ENCODE data around the gene BSPRY.
A peak's percentile ranks its signal among the peaks of the same experiment; 100 is the strongest.

The BSPRY gene

DNA sequence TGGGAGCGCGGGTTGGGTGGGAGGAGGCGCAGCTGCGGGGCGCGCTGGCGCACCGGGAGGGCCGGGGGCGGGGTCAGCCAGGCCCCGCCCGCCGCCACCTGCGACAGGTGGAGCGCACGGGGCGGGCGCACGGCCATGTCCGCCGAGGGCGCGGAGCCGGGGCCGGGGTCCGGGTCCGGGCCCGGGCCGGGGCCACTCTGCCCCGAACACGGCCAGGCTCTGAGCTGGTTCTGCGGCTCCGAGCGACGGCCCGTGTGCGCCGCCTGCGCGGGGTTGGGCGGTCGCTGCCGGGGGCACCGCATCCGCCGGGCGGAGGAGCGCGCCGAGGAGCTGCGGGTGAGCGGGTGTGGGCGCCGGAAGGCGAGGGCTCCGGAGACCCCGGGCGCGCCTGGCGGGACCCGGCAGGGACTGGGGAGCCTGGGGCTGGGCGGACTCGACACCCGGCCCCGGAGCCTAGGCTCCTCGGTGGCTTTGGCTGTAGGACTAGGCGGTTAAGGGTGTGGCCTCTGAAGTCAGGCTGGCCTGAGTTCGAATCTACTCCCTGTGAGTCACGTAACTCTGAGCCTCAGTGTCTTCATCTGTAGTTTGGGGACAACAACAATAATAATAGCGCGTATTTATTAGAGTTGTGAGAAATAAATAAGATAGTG is at the start of gene BSPRY:
TSS of gene BSPRY (plus strand) at position 97 of the 650 bp plus-strand sequence. CDS start at position 136, 39 bp downstream.
- peak in 1 of 2 experiments; percentile 17 for DNase-seq

GRCh38 chr9:113299800-113300292 is 49.5 kb upstream of the BSPRY start:
- peak in 1 of 2 experiments; percentile 10 for DNase-seq

DNA sequence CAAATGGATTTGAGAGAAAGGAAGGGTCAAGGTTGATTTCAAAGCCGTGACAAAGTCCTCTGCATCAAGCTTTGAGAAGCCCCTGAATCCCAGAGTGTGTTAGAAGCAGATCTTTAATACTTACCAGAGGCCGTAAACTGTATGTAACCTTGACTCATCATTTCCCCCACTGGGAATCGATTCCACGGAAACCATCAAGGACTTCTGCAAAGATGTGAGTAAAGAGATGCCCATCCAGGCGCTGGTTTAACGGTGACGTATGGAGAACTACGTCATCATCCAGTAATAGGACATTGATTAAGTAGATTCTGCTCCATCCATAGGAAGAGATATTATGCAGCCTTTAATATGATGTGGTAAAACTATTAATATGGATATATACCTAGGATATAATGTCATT is 47.8 kb upstream of the BSPRY start:
- DNase-seq, result no peak

GRCh38 chr9:113302792-113303418 is 46.4 kb upstream of the BSPRY start, which contains the start of gene RNF183:
Gene RNF183 (minus strand): TSS chr9:113303376. CDS start chr9:113298184, 5,192 bp downstream.
- DNase-seq, result no peak

DNA sequence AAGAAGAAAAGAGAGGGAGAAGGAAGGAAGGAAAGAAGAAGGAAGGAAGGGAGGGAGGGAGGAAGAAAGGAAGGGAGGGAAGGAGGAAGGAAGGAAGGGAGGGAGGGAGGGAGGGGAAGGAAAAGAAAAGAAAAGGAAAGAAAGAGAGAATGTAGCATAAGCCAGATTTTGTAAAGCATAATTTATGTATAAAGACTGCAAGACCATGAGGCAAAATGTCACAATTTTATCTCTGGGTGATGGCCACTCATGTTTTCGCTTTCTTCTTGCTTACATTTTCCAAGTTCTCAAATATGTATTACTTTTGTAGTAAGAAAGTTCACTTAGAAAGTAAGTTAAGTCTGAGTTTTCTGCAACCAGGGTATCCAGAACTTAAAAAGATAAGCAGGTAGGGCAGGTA is 42.8 kb upstream of the BSPRY start:
- DNase-seq, result no peak

- DNase-seq, result no peak
Measured at GRCh38 chr9:113307396-113307975, 41.9 kb upstream of the BSPRY start.

- peak; percentile 40 to 54 for DNase-seq
Measured at GRCh38 chr9:113309204-113309813, 40.0 kb upstream of the BSPRY start.

DNA sequence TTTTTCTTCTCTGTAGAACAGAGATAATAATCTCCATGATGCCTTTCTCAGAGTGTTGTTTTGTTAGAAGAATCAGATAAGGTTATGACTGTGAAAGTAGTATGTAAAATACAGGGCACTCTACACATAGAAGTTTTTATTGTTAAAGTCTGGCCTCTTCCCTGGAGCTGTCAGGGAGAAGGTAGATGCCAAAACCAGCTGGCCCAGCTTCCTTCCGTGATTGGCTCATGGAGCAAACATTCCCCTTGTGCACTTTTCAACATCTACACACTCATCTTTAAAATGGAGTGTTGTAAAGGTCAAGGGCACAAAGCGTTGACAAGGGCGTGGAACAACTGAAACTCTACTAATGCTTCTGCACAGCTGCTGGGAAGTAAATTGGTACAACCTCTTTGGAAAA is 38.8 kb upstream of the BSPRY start:
- DNase-seq, result no peak

DNA sequence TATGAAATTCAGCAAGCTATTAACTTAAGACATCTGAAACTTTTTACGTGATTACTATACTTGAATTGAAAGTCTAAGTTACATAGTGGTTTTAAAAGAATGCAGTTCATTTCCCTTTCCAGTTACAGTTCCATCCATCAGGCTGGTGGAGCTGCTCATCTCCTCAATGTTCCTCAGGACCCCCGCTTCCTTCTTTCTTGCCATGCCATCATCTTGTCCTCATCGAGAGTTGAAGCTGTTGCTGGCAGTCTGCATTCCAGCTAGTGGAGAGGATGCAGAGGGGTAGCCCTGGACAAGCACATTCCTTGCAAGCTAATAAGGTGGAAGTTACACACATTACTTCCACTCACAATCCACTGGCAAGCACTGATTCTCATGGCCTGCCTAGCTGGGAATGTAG is 37.4 kb upstream of the BSPRY start:
- DNase-seq, result no peak

DNA sequence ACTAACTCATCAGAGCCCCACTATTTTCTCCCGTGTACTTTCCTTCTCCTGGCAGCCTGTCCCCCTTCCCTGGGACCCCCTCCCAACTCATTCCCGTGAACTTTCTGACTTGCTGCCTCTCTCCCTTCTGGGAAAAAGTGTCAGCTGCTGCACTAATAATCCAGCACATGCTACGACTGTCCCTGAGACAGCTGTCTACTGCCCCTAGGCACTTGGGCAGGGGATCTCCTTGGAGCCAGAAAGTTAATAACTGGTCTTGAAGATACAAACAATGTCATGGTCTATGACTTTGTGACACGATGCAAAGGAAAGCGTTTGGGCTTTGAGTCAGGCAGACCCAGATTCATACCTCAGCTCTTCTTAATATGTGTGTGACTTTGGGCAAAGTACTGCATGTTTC is 36.1 kb upstream of the BSPRY start:
- no peak for DNase-seq

DNA sequence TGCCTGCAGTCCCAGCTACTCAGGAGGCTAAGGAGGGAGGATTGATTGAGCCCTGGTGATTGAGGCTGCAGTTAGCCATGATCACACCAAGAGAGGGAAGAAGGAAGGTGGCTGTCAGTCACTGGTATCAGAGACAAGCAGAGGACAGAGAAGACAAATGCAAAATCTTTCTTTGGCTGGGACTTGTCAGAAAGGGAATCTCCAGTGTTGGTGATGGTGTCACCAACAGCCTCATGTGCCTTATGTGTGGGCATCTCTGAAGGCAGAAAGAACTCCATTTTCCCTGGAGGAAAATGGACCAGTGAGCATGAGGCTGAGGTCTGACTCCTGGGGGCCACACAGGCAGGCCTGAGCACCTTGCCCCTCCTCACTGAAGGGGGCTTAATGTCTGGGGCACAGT is 34.1 kb upstream of the BSPRY start:
- DNase-seq, result no peak

- no peak for DNase-seq
Measured at GRCh38 chr9:113316030-113316429, 33.3 kb upstream of the BSPRY start.

DNA sequence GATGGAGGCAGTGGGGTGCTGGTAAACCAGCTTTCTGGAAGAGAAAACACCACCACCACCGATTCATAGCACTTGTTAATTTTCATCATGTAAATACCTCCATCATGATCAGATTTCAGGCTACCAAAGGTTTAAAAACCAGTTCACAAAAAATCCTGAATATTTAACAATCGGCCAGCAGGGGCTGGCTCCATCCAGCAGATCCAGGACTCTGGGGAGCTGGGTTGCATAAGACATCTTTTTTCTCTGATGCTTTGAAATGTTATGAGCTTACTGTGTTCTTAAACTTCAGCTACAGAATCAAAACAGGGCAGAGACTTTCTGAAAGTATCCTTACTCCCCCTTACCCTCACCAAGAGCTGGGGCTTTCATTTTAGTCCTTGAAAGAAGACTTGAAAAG is 31.6 kb upstream of the BSPRY start:
- no peak for DNase-seq

DNA sequence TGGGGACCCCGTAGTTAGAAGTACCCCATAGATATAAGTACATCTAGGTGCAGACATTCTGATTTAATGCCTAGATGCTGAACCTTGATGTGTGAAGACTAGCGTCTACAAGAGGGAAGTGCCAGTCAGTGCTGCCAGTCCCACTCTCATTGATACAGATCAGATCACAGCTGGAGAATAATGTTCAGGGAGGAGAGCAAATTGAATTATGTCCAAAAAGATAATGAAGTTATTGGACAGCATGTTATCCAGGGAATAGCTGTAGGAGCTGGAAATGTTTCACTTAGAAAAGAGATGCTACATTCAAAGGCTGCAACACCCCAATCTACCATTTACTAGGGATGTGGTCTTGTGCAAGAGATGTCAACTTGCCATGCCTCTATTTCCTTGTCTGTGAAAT is 30.3 kb upstream of the BSPRY start:
- no peak for DNase-seq

GRCh38 chr9:113320051-113320450 is 29.3 kb upstream of the BSPRY start:
- DNase-seq, result no peak

- DNase-seq, result no peak
Measured at GRCh38 chr9:113322671-113323070, 26.7 kb upstream of the BSPRY start.

- DNase-seq, result no peak
Measured at GRCh38 chr9:113326230-113326629, 23.1 kb upstream of the BSPRY start.

- no peak for DNase-seq
Measured at GRCh38 chr9:113328045-113328782, 21.1 kb upstream of the BSPRY start.

GRCh38 chr9:113331780-113332179 is 17.6 kb upstream of the BSPRY start:
- DNase-seq, result no peak

GRCh38 chr9:113337714-113338113 is 11.6 kb upstream of the BSPRY start:
- no peak for DNase-seq

- peak; percentile 85 to 86 for DNase-seq
Measured at GRCh38 chr9:113340011-113340699, 9.2 kb upstream of the BSPRY start, which contains the start of gene WDR31. Gene WDR31 (minus strand): TSS chr9:113340275. CDS start chr9:113332022, 8,253 bp downstream.
